ENCODE results near the gene MAPK8.
A peak's percentile ranks its signal among the peaks of the same experiment; 100 is the strongest.

Gene MAPK8

GRCh38 chr10:48306265-48306869 is at the start of gene MAPK8:
Gene MAPK8 (plus strand): TSS chr10:48306677. CDS start chr10:48401661, 94,984 bp downstream.
- peak; percentile 99 for DNase-seq (ENCODE audit: low spot score)
- in situ Hi-C loops (cut with MboI; ENCODE audit: low pct_unique_long_range_greater_than_20kb, low sequenced_read_pairs, unreplicated experiment) = no loop called here

GRCh38 chr10:48257407-48257961 is 49.0 kb upstream of the MAPK8 start:
- DNase-seq (ENCODE audit: low spot score) = no peak
- no peak for TF ChIP-seq CTCF (IDR thresholded peaks at IDR 0.05; ENCODE audit: extremely low read depth, insufficient read depth, missing control alignments)
- in situ Hi-C loops (cut with MboI; ENCODE audit: low pct_unique_long_range_greater_than_20kb, low sequenced_read_pairs, unreplicated experiment) = no loop called here

More at GRCh38 chr10:48306265-48306869, at the start of gene MAPK8:
- no peak for TF ChIP-seq CTCF (IDR thresholded peaks at IDR 0.05; ENCODE audit: extremely low read depth, insufficient read depth, missing control alignments)

GRCh38 chr10:48258105-48258504 is 48.4 kb upstream of the MAPK8 start:
- in situ Hi-C loops (cut with MboI; ENCODE audit: low pct_unique_long_range_greater_than_20kb, low sequenced_read_pairs, unreplicated experiment) = no loop called here
- no peak for DNase-seq (ENCODE audit: low spot score)

GRCh38 chr10:48266528-48266927 is 39.9 kb upstream of the MAPK8 start:
- in situ Hi-C loops (cut with MboI; ENCODE audit: low pct_unique_long_range_greater_than_20kb, low sequenced_read_pairs, unreplicated experiment) = no loop called here
- DNase-seq (ENCODE audit: low spot score) = no peak

More at GRCh38 chr10:48258105-48258504, 48.4 kb upstream of the MAPK8 start:
- no peak for TF ChIP-seq CTCF (IDR thresholded peaks at IDR 0.05; ENCODE audit: extremely low read depth, insufficient read depth, missing control alignments)

GRCh38 chr10:48271047-48271730 is 35.3 kb upstream of the MAPK8 start:
- no peak for TF ChIP-seq CTCF (IDR thresholded peaks at IDR 0.05; ENCODE audit: extremely low read depth, insufficient read depth, missing control alignments)
- in situ Hi-C loops (cut with MboI; ENCODE audit: low pct_unique_long_range_greater_than_20kb, low sequenced_read_pairs, unreplicated experiment) = no loop called here
- no peak for DNase-seq (ENCODE audit: low spot score)

More at GRCh38 chr10:48266528-48266927, 39.9 kb upstream of the MAPK8 start:
- TF ChIP-seq CTCF (IDR thresholded peaks at IDR 0.05; ENCODE audit: extremely low read depth, insufficient read depth, missing control alignments) = no peak

- in situ Hi-C loops (cut with MboI; ENCODE audit: low pct_unique_long_range_greater_than_20kb, low sequenced_read_pairs, unreplicated experiment) = no loop called here
- TF ChIP-seq CTCF (IDR thresholded peaks at IDR 0.05; ENCODE audit: extremely low read depth, insufficient read depth, missing control alignments) = no peak
- DNase-seq (ENCODE audit: low spot score) = no peak
Measured at GRCh38 chr10:48272682-48273081, 33.8 kb upstream of the MAPK8 start.
